Endothelial cell of umbilical vein (primary cell): ENCODE data around the gene TRPM3. TPM values are rescaled to one million over a fixed set of nuclear protein-coding genes. Genes with fewer than 3 reads are reported as not detected.

Experiments
- BruUV-seq: library from RNA; stranded (reverse); fragments of 400-500 nt; replicated peaks from 2 replicates; lab custom pipeline; 2021; lab: Mats Ljungman, UMichigan
- CTCF ChIA-PET: fragments of 300-600, 350-600 bp; sonication (Branson Sonifier 250); formaldehyde crosslinking; loops from one replicate; lab custom pipeline; 2021; ENCODE audit warnings: antibody characterized with exemption, inconsistent platforms; lab: Charles Lee
- POLR2A ChIA-PET: fragments of 300-600, 350-600 bp; sonication (Branson Sonifier 250); formaldehyde crosslinking; loops from one replicate; lab custom pipeline; 2021; ENCODE audit warnings: antibody characterized with exemption, inconsistent platforms; lab: Charles Lee
- DNase-seq: peaks from one replicate; pipeline ENCODE4 v3.0.0-alpha.2; 2011; ENCODE audit warnings: low read depth, low spot score
- FAIRE-seq: peaks from 2 replicates; lab custom pipeline; 2011; peaks lifted over from hg19 to GRCh38; lab: Jason Lieb, UNC
- H2AFZ ChIP-seq: 2 replicates; pipeline ENCODE4 v1.6.0; 2012; ENCODE audit warnings: low read depth, low read length, control low read depth, inconsistent platforms
- H3K27ac ChIP-seq: 2 replicates; pipeline ENCODE4 v1.5.1; 2011; ENCODE audit warnings: low read depth, mild to moderate bottlenecking, control low read depth, low read length, moderate library complexity; ENCODE audit not compliant: insufficient read depth
- H3K27me3 ChIP-seq, 2 experiments: 2 replicates each; pipeline versions ENCODE4 v1.6.0 to v1.6.1; 2011; ENCODE audit warnings: low read length in 2 of 2, mixed read lengths in 1 of 2; ENCODE audit not compliant: control insufficient read depth in 2 of 2, insufficient read depth in 2 of 2
- H3K36me3 ChIP-seq, 2 experiments: 2 replicates in 1 of 2; 3 replicates in 1 of 2; pipeline ENCODE4 v1.5.1; 2011; ENCODE audit warnings: low read length in 2 of 2, mild to moderate bottlenecking in 1 of 2, moderate library complexity in 1 of 2; ENCODE audit not compliant: control insufficient read depth in 2 of 2, insufficient read depth in 2 of 2; ENCODE audit errors: extremely low read depth in 1 of 2
- H3K4me1 ChIP-seq: 3 replicates; pipeline ENCODE4 v1.5.1; 2011; ENCODE audit warnings: mild to moderate bottlenecking, low read length; ENCODE audit not compliant: control insufficient read depth, insufficient read depth; ENCODE audit errors: extremely low read depth
- H3K4me2 ChIP-seq: 2 replicates; pipeline ENCODE4 v1.6.1; 2011; ENCODE audit warnings: low read length, control low read depth, mixed read lengths; ENCODE audit not compliant: insufficient read depth
- H3K4me3 ChIP-seq, 3 experiments: fragments of 200-600 bp in 1 of 3; sonication (generic), shearing (Covaris generic) in 1 of 3; replicated peaks in 1 of 3; 2 replicates each; pipeline ENCODE4 v1.5.1; 2011 to 2016; ENCODE audit warnings: control low read depth in 3 of 3, low read length in 3 of 3, mild to moderate bottlenecking in 2 of 3, inconsistent platforms in 1 of 3, low read depth in 1 of 3, moderate library complexity in 1 of 3; ENCODE audit not compliant: insufficient read depth in 1 of 3
- H3K79me2 ChIP-seq: 2 replicates; pipeline ENCODE4 v1.6.0; 2012; ENCODE audit warnings: low read length, inconsistent platforms; ENCODE audit not compliant: control insufficient read depth, insufficient read depth
- H3K9ac ChIP-seq: replicated peaks from 2 replicates; pipeline ENCODE3; 2011; ENCODE audit warnings: low read length, control low read depth; ENCODE audit not compliant: insufficient read depth; ENCODE audit errors: extremely low read depth
- H3K9me1 ChIP-seq: replicated peaks from 3 replicates; pipeline ENCODE4 v1.6.0; 2011; ENCODE audit warnings: mild to moderate bottlenecking, low read length; ENCODE audit not compliant: control insufficient read depth, insufficient read depth; ENCODE audit errors: extremely low read depth
- H3K9me3 ChIP-seq: replicated peaks from 2 replicates; pipeline ENCODE4 v1.5.1; 2012; ENCODE audit warnings: low read length, inconsistent platforms; ENCODE audit not compliant: control insufficient read depth, insufficient read depth
- H4K20me1 ChIP-seq: replicated peaks from 2 replicates; pipeline ENCODE3; 2011; ENCODE audit warnings: mild to moderate bottlenecking, low read length; ENCODE audit not compliant: control insufficient read depth, insufficient read depth; ENCODE audit errors: extremely low read depth
- EZH2 ChIP-seq: IDR thresholded peaks from 2 replicates; pipeline ENCODE4 v1.6.1; 2012; ENCODE audit warnings: borderline replicate concordance, low read depth, mild to moderate bottlenecking, moderate library complexity, low read length, inconsistent platforms; ENCODE audit not compliant: severe bottlenecking
- FOS ChIP-seq: IDR thresholded peaks from 2 replicates; pipeline ENCODE4 v1.6.1; 2011; ENCODE audit warnings: mild to moderate bottlenecking, low read length, moderate library complexity, borderline replicate concordance; ENCODE audit not compliant: insufficient read depth
- GATA2 ChIP-seq: IDR thresholded peaks from 2 replicates; pipeline ENCODE4 v1.7.0; 2011; ENCODE audit warnings: low read depth, mild to moderate bottlenecking, moderate library complexity, mixed read lengths, low read length; ENCODE audit not compliant: insufficient read length, insufficient read depth
- JUN ChIP-seq: IDR thresholded peaks from 2 replicates; pipeline ENCODE4 v1.6.1; 2011; ENCODE audit warnings: borderline replicate concordance, low read depth; ENCODE audit not compliant: insufficient read length, insufficient read depth
- MYC ChIP-seq: IDR thresholded peaks from one replicate; pipeline ENCODE4 v1.6.1; 2011; ENCODE audit warnings: mild to moderate bottlenecking, low read depth, low read length
- POLR2A ChIP-seq: IDR thresholded peaks from 2 replicates; pipeline ENCODE4 v1.6.1; 2012; ENCODE audit warnings: low read depth, mild to moderate bottlenecking, control low read depth, low read length
- POLR2AphosphoS5 ChIP-seq: IDR thresholded peaks from 2 replicates; pipeline ENCODE4 v1.6.1; 2012; ENCODE audit warnings: low read depth, mild to moderate bottlenecking, control low read depth, low read length, moderate library complexity; ENCODE audit not compliant: insufficient read depth
- dilution Hi-C: fragments of 300-500 bp; cut with MboI; formaldehyde crosslinking; loops from one replicate; pipeline ENCODE4 v1.15.0; 2019; ENCODE audit warnings: low sequenced_read_pairs; ENCODE audit not compliant: extremely low pct_ligation_motif_present
- intact Hi-C: fragments of 100-400 bp; cut with micrococcal nuclease; formaldehyde crosslinking; loops from one replicate; pipeline ENCODE4 v1.10.0; 2022
- polyA plus RNA-seq, 4 experiments: library from polyadenylated mRNA; depleted of rRNA in 3 of 4; stranded (reverse) in 3 of 4; unstranded in 1 of 4; fragments of >200 nt; gene quantifications; 2 replicates each; pipeline versions ENCODE4 v1.2.1 to v1.2.3, GENCODE V29; 2011 to 2012; ENCODE audit warnings: missing spikeins in 1 of 4
- total RNA-seq: library from RNA; stranded (reverse); gene quantifications from 2 replicates; pipeline ENCODE4 v1.2.3, GENCODE V29; 2021
- TF ChIP-seq, protein P1 (sequence below), 2 donors: IDR thresholded peaks; 1 replicate in 1 of 2; 2 replicates in 1 of 2; pipeline ENCODE4 v1.5.1; 2011; ENCODE audit warnings: low read length in 2 of 2, mild to moderate bottlenecking in 2 of 2, moderate library complexity in 2 of 2, control low read depth in 1 of 2, inconsistent platforms in 1 of 2, low read depth in 1 of 2; ENCODE audit not compliant: insufficient read depth in 1 of 2; ENCODE audit errors: extremely low read depth in 1 of 2
- TF ChIP-seq, protein P2 (sequence below): IDR thresholded peaks from 2 replicates; pipeline ENCODE4 v1.6.1; 2011; ENCODE audit not compliant: insufficient read depth, insufficient read length

Gene TRPM3
- total and polyA plus RNA-seq, 2 donors (not counting 3 experiments of a cell fraction or from before 2014, with no cell fraction given) = 0.17 to 0.33 TPM

DNA sequence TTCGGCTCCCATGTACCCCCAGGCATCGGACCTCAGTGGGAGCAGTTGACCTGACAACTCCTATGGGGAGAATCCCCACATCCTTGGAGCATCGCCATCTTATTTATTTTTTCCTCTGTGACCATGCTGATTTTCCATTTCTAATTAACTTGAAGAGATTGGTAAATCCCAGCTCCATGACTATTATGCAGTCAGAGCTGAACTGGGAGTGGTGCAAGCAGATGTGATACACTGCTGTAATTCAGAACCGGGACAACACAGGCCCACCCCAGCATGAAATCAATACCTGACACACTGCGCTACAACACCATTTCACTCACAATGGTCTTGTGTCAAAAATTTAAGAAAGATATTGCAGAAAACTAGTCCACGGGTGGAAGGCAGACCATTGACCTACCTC is 1.0 kb upstream of the TRPM3 start:
- no TSS peak for BruUV-seq
- FAIRE-seq (no peak), DNase-seq (no peak)
- no peak overlapping the region for H3K9ac ChIP-seq
- dilution Hi-C loops (no loop called here), intact Hi-C loops (loop anchor here (5.0 to 10.0 kb wide), 2 partner anchors 45 to 188 kb away; no protein-coding TSS in a partner anchor)
- no peak overlapping the region for H2AFZ ChIP-seq
- H3K27me3 ChIP-seq = peaks cover 17 to 52% of the 10 kb centered on the region in 2 experiments
- H3K27ac ChIP-seq = no peak overlapping the region
- no peak overlapping the region for H3K4me3 ChIP-seq
- no peaks in the 10 kb centered on the region for H3K9me1 ChIP-seq
- ChIA-PET CTCF (interaction anchor here (0.7 to 1.4 kb wide), 2 partner anchors 18 to 482 kb away, joined by 3 to 4 read pairs; no protein-coding TSS in a partner anchor), POLR2A (no interaction called here)
- H3K36me3 ChIP-seq = no peaks in the 10 kb centered on the region
- TF ChIP-seq POLR2AphosphoS5 (no peak), EZH2 (no peak), GATA2 (no peak), POLR2A (no peak), MYC (no peak), FOS (no peak), JUN (no peak)
- TF ChIP-seq, protein P1, sequence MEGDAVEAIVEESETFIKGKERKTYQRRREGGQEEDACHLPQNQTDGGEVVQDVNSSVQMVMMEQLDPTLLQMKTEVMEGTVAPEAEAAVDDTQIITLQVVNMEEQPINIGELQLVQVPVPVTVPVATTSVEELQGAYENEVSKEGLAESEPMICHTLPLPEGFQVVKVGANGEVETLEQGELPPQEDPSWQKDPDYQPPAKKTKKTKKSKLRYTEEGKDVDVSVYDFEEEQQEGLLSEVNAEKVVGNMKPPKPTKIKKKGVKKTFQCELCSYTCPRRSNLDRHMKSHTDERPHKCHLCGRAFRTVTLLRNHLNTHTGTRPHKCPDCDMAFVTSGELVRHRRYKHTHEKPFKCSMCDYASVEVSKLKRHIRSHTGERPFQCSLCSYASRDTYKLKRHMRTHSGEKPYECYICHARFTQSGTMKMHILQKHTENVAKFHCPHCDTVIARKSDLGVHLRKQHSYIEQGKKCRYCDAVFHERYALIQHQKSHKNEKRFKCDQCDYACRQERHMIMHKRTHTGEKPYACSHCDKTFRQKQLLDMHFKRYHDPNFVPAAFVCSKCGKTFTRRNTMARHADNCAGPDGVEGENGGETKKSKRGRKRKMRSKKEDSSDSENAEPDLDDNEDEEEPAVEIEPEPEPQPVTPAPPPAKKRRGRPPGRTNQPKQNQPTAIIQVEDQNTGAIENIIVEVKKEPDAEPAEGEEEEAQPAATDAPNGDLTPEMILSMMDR (IDR thresholded peaks at IDR 0.05; ENCODE audit: extremely low read depth in 1 of 2, insufficient read depth in 1 of 2, low read depth in 1 of 2, low read length in 2 of 2) = no peak
- TF ChIP-seq, protein P2, sequence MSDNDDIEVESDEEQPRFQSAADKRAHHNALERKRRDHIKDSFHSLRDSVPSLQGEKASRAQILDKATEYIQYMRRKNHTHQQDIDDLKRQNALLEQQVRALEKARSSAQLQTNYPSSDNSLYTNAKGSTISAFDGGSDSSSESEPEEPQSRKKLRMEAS = no peak
- H4K20me1 ChIP-seq = no peaks in the 10 kb centered on the region
- no peaks in the 10 kb centered on the region for H3K4me1 ChIP-seq
- no peak overlapping the region for H3K4me2 ChIP-seq
- H3K79me2 ChIP-seq = no peaks in the 10 kb centered on the region
- no peaks in the 10 kb centered on the region for H3K9me3 ChIP-seq
